Endothelial cell of umbilical vein (primary cell): ENCODE measurements around the gene MS4A4A. TPM values are rescaled to one million over a fixed set of nuclear protein-coding genes. Genes with fewer than 3 reads are reported as not detected.

Experiments
- BruUV-seq: library from RNA; stranded (reverse); fragments of 400-500 nt; replicated peaks from 2 replicates; lab custom pipeline; 2021; lab: Mats Ljungman, UMichigan
- CTCF ChIA-PET: fragments of 300-600, 350-600 bp; sonication (Branson Sonifier 250); formaldehyde crosslinking; loops from one replicate; lab custom pipeline; 2021; ENCODE audit warnings: antibody characterized with exemption, inconsistent platforms; lab: Charles Lee
- POLR2A ChIA-PET: fragments of 300-600, 350-600 bp; sonication (Branson Sonifier 250); formaldehyde crosslinking; loops from one replicate; lab custom pipeline; 2021; ENCODE audit warnings: antibody characterized with exemption, inconsistent platforms; lab: Charles Lee
- DNase-seq: peaks from one replicate; pipeline ENCODE4 v3.0.0-alpha.2; 2011; ENCODE audit warnings: low read depth, low spot score
- FAIRE-seq: peaks from 2 replicates; lab custom pipeline; 2011; peaks lifted over from hg19 to GRCh38; lab: Jason Lieb, UNC
- H2AFZ ChIP-seq: 2 replicates; pipeline ENCODE4 v1.6.0; 2012; ENCODE audit warnings: low read depth, low read length, control low read depth, inconsistent platforms
- H3K27ac ChIP-seq: 2 replicates; pipeline ENCODE4 v1.5.1; 2011; ENCODE audit warnings: low read depth, mild to moderate bottlenecking, control low read depth, low read length, moderate library complexity; ENCODE audit not compliant: insufficient read depth
- H3K27me3 ChIP-seq, 2 experiments: 2 replicates each; pipeline versions ENCODE4 v1.6.0 to v1.6.1; 2011; ENCODE audit warnings: low read length in 2 of 2, mixed read lengths in 1 of 2; ENCODE audit not compliant: control insufficient read depth in 2 of 2, insufficient read depth in 2 of 2
- H3K36me3 ChIP-seq, 2 experiments: 2 replicates in 1 of 2; 3 replicates in 1 of 2; pipeline ENCODE4 v1.5.1; 2011; ENCODE audit warnings: low read length in 2 of 2, mild to moderate bottlenecking in 1 of 2, moderate library complexity in 1 of 2; ENCODE audit not compliant: control insufficient read depth in 2 of 2, insufficient read depth in 2 of 2; ENCODE audit errors: extremely low read depth in 1 of 2
- H3K4me1 ChIP-seq: 3 replicates; pipeline ENCODE4 v1.5.1; 2011; ENCODE audit warnings: mild to moderate bottlenecking, low read length; ENCODE audit not compliant: control insufficient read depth, insufficient read depth; ENCODE audit errors: extremely low read depth
- H3K4me2 ChIP-seq: 2 replicates; pipeline ENCODE4 v1.6.1; 2011; ENCODE audit warnings: low read length, control low read depth, mixed read lengths; ENCODE audit not compliant: insufficient read depth
- H3K4me3 ChIP-seq, 3 experiments: fragments of 200-600 bp in 1 of 3; sonication (generic), shearing (Covaris generic) in 1 of 3; replicated peaks in 1 of 3; 2 replicates each; pipeline ENCODE4 v1.5.1; 2011 to 2016; ENCODE audit warnings: control low read depth in 3 of 3, low read length in 3 of 3, mild to moderate bottlenecking in 2 of 3, inconsistent platforms in 1 of 3, low read depth in 1 of 3, moderate library complexity in 1 of 3; ENCODE audit not compliant: insufficient read depth in 1 of 3
- H3K79me2 ChIP-seq: 2 replicates; pipeline ENCODE4 v1.6.0; 2012; ENCODE audit warnings: low read length, inconsistent platforms; ENCODE audit not compliant: control insufficient read depth, insufficient read depth
- H3K9ac ChIP-seq: replicated peaks from 2 replicates; pipeline ENCODE3; 2011; ENCODE audit warnings: low read length, control low read depth; ENCODE audit not compliant: insufficient read depth; ENCODE audit errors: extremely low read depth
- H3K9me1 ChIP-seq: replicated peaks from 3 replicates; pipeline ENCODE4 v1.6.0; 2011; ENCODE audit warnings: mild to moderate bottlenecking, low read length; ENCODE audit not compliant: control insufficient read depth, insufficient read depth; ENCODE audit errors: extremely low read depth
- H3K9me3 ChIP-seq: replicated peaks from 2 replicates; pipeline ENCODE4 v1.5.1; 2012; ENCODE audit warnings: low read length, inconsistent platforms; ENCODE audit not compliant: control insufficient read depth, insufficient read depth
- H4K20me1 ChIP-seq: replicated peaks from 2 replicates; pipeline ENCODE3; 2011; ENCODE audit warnings: mild to moderate bottlenecking, low read length; ENCODE audit not compliant: control insufficient read depth, insufficient read depth; ENCODE audit errors: extremely low read depth
- CTCF ChIP-seq, 2 donors: IDR thresholded peaks; 1 replicate in 1 of 2; 2 replicates in 1 of 2; pipeline ENCODE4 v1.5.1; 2011; ENCODE audit warnings: low read length in 2 of 2, mild to moderate bottlenecking in 2 of 2, moderate library complexity in 2 of 2, control low read depth in 1 of 2, inconsistent platforms in 1 of 2, low read depth in 1 of 2; ENCODE audit not compliant: insufficient read depth in 1 of 2; ENCODE audit errors: extremely low read depth in 1 of 2
- EZH2 ChIP-seq: IDR thresholded peaks from 2 replicates; pipeline ENCODE4 v1.6.1; 2012; ENCODE audit warnings: borderline replicate concordance, low read depth, mild to moderate bottlenecking, moderate library complexity, low read length, inconsistent platforms; ENCODE audit not compliant: severe bottlenecking
- FOS ChIP-seq: IDR thresholded peaks from 2 replicates; pipeline ENCODE4 v1.6.1; 2011; ENCODE audit warnings: mild to moderate bottlenecking, low read length, moderate library complexity, borderline replicate concordance; ENCODE audit not compliant: insufficient read depth
- GATA2 ChIP-seq: IDR thresholded peaks from 2 replicates; pipeline ENCODE4 v1.7.0; 2011; ENCODE audit warnings: low read depth, mild to moderate bottlenecking, moderate library complexity, mixed read lengths, low read length; ENCODE audit not compliant: insufficient read length, insufficient read depth
- JUN ChIP-seq: IDR thresholded peaks from 2 replicates; pipeline ENCODE4 v1.6.1; 2011; ENCODE audit warnings: borderline replicate concordance, low read depth; ENCODE audit not compliant: insufficient read length, insufficient read depth
- MAX ChIP-seq: IDR thresholded peaks from 2 replicates; pipeline ENCODE4 v1.6.1; 2011; ENCODE audit not compliant: insufficient read depth, insufficient read length
- MYC ChIP-seq: IDR thresholded peaks from one replicate; pipeline ENCODE4 v1.6.1; 2011; ENCODE audit warnings: mild to moderate bottlenecking, low read depth, low read length
- POLR2A ChIP-seq: IDR thresholded peaks from 2 replicates; pipeline ENCODE4 v1.6.1; 2012; ENCODE audit warnings: low read depth, mild to moderate bottlenecking, control low read depth, low read length
- POLR2AphosphoS5 ChIP-seq: IDR thresholded peaks from 2 replicates; pipeline ENCODE4 v1.6.1; 2012; ENCODE audit warnings: low read depth, mild to moderate bottlenecking, control low read depth, low read length, moderate library complexity; ENCODE audit not compliant: insufficient read depth
- dilution Hi-C: fragments of 300-500 bp; cut with MboI; formaldehyde crosslinking; loops from one replicate; pipeline ENCODE4 v1.15.0; 2019; ENCODE audit warnings: low sequenced_read_pairs; ENCODE audit not compliant: extremely low pct_ligation_motif_present
- intact Hi-C: fragments of 100-400 bp; cut with micrococcal nuclease; formaldehyde crosslinking; loops from one replicate; pipeline ENCODE4 v1.10.0; 2022
- polyA plus RNA-seq, 4 experiments: library from polyadenylated mRNA; depleted of rRNA in 3 of 4; stranded (reverse) in 3 of 4; unstranded in 1 of 4; fragments of >200 nt; gene quantifications; 2 replicates each; pipeline versions ENCODE4 v1.2.1 to v1.2.3, GENCODE V29; 2011 to 2012; ENCODE audit warnings: missing spikeins in 1 of 4
- total RNA-seq: library from RNA; stranded (reverse); gene quantifications from 2 replicates; pipeline ENCODE4 v1.2.3, GENCODE V29; 2021

Gene MS4A4A
- total and polyA plus RNA-seq, 2 donors (not counting 3 experiments of a cell fraction or from before 2014, with no cell fraction given) = 0.19 TPM; not detected in 1

GRCh38 chr11:60348116-60348515, 67.7 kb downstream of the MS4A4A start:
- no peak for DNase-seq
- CTCF ChIA-PET = interaction anchor here (0.6 to 8.5 kb wide), 5 partner anchors 14 to 551 kb away, joined by 3 to 85 read pairs (median 3); partner anchors contain the start of gene MS4A15
- Histone ChIP-seq H2AFZ (no peak overlapping the region), H3K9ac (no peak overlapping the region), H3K4me3 (no peak overlapping the region), H4K20me1 (no peaks in the 10 kb centered on the region), H3K9me3 (no peaks in the 10 kb centered on the region), H3K9me1 (no peaks in the 10 kb centered on the region), H3K36me3 (no peaks in the 10 kb centered on the region), H3K79me2 (no peaks in the 10 kb centered on the region), H3K4me2 (no peak overlapping the region), H3K4me1 (no peaks in the 10 kb centered on the region), H3K27me3 (peaks cover 25 to 30% of the 10 kb centered on the region in 2 experiments), H3K27ac (no peak overlapping the region)
- TF ChIP-seq GATA2 (no peak), MAX (no peak), POLR2A (no peak), MYC (no peak), JUN (no peak), CTCF (IDR thresholded peaks at IDR 0.05; ENCODE audit: extremely low read depth in 1 of 2, insufficient read depth in 1 of 2, low read depth in 1 of 2, low read length in 2 of 2) (no peak), POLR2AphosphoS5 (no peak), EZH2 (no peak), FOS (no peak)
- no peak for FAIRE-seq
- intact Hi-C loops = no loop called here
- BruUV-seq = no TSS peak
- POLR2A ChIA-PET = no interaction called here
- dilution Hi-C loops = no loop called here
